Liver (tissue), 3 donors: ENCODE results near the gene NOTCH4.

ENCODE experiments used
- CTCF ChIP-seq: fragments of 150-350 bp; IDR thresholded peaks from 2 replicates; pipeline ENCODE4 v1.5.1; 2017; ENCODE audit warnings: improper control_type of control experiment, low read depth, low read length; ENCODE audit not compliant: missing input control
- EGR1 ChIP-seq, 2 donors: IDR thresholded peaks; 2 replicates each; pipeline ENCODE4 v1.6.1; 2016 to 2018; ENCODE audit warnings: antibody characterized with exemption in 2 of 2, low read depth in 2 of 2
- GABPA ChIP-seq, 2 donors: IDR thresholded peaks in 1 of 2; conservative IDR thresholded peaks in 1 of 2; 2 replicates each; pipeline ENCODE4 v1.6.1; 2016; ENCODE audit warnings: antibody characterized with exemption in 2 of 2, mild to moderate bottlenecking in 1 of 2, moderate library complexity in 1 of 2
- JUND ChIP-seq, 2 donors: IDR thresholded peaks; 2 replicates each; pipeline ENCODE4 v1.6.1; 2016; ENCODE audit warnings: antibody characterized with exemption in 2 of 2
- MAX ChIP-seq: IDR thresholded peaks from 2 replicates; pipeline ENCODE4 v1.6.1; 2016; ENCODE audit warnings: antibody characterized with exemption
- RAD21 ChIP-seq, 2 donors: IDR thresholded peaks; 2 replicates each; pipeline ENCODE4 v1.6.1; 2016; ENCODE audit warnings: antibody characterized with exemption in 2 of 2, mild to moderate bottlenecking in 2 of 2
- REST ChIP-seq: IDR thresholded peaks from 2 replicates; pipeline ENCODE4 v1.6.1; 2016; ENCODE audit warnings: antibody characterized with exemption, mild to moderate bottlenecking
- RXRA ChIP-seq, 2 donors: IDR thresholded peaks; 2 replicates each; pipeline ENCODE4 v1.6.1; 2017 to 2018; ENCODE audit warnings: antibody characterized with exemption in 2 of 2, mild to moderate bottlenecking in 1 of 2
- SP1 ChIP-seq: IDR thresholded peaks from 2 replicates; pipeline ENCODE4 v1.6.1; 2018; ENCODE audit warnings: antibody characterized with exemption, mild to moderate bottlenecking
- TAF1 ChIP-seq: conservative IDR thresholded peaks from 2 replicates; pipeline ENCODE4 v1.6.1; 2016; ENCODE audit warnings: antibody characterized with exemption, mild to moderate bottlenecking
- YY1 ChIP-seq: IDR thresholded peaks from 2 replicates; pipeline ENCODE4 v1.6.1; 2016; ENCODE audit warnings: antibody characterized with exemption, mild to moderate bottlenecking
- ZBTB33 ChIP-seq: IDR thresholded peaks from 2 replicates; pipeline ENCODE4 v1.6.1; 2016; ENCODE audit warnings: antibody characterized with exemption
- donor health status: healthy.
- donor health status: healthy.

- TF ChIP-seq CTCF: no peak
- no peak for TF ChIP-seq MAX
- TF ChIP-seq EGR1 (IDR thresholded peaks at IDR 0.05; ENCODE audit: low read depth in 2 of 2): no peak
- TF ChIP-seq YY1: no peak
- TF ChIP-seq ZBTB33: no peak
- no peak for TF ChIP-seq TAF1
- no peak for TF ChIP-seq RXRA (IDR thresholded peaks at IDR 0.05)
- no peak for TF ChIP-seq REST
- TF ChIP-seq JUND (IDR thresholded peaks at IDR 0.05): no peak
- no peak for TF ChIP-seq SP1
- TF ChIP-seq RAD21 (IDR thresholded peaks at IDR 0.05): no peak
- TF ChIP-seq GABPA (IDR thresholded peaks at IDR 0.05 in 1 of 2, conservative IDR thresholded peaks at IDR 0.05 in 1 of 2): no peak
These were observed 42.6 kb downstream of the NOTCH4 start for GRCh38 chr6:32181148-32181702.
